Testis (tissue), 2 donors: Measurements from ENCODE around the gene TF.

Source experiments
- CTCF ChIP-seq, 3 experiments: fragments of 450-650 bp in 2 of 3; fragments of 200-600 bp in 1 of 3; sonication (generic) in 1 of 3; IDR thresholded peaks; one replicate each; pipeline ENCODE4 v1.5.1; 2016 to 2019; ENCODE audit warnings: antibody characterized with exemption in 3 of 3, mild to moderate bottlenecking in 2 of 3, moderate library complexity in 1 of 3
- POLR2A ChIP-seq: fragments of 450-650 bp; IDR thresholded peaks from one replicate; pipeline ENCODE4 v1.6.1; 2017; ENCODE audit warnings: antibody characterized with exemption, mild to moderate bottlenecking, moderate library complexity

- TF ChIP-seq CTCF (IDR thresholded peaks at IDR 0.05) (no peak), POLR2A (no peak)
Measured at GRCh38 chr3:133788024-133788423, 41.8 kb downstream of the TF start.
